ENCODE measurements around the gene CUBN.

DNA sequence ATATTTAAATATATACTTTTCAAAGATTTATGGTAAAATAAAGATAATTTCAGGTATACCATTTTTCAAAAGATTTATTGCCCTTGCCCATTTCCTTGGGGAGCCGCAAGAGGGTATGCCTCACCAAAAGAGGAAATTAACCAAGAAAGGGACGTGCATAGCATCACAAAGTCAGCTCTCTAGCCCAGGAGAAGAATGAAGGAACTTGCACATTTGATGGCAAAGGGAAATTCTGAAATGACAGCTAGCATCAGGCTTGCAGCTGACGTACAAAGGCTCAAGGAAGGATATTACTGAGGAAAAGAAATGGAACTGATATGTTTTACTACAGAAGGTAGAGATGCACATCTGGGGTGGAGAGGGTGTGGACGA lies 218.8 kb downstream of the CUBN start:
- TF ChIP-seq CTCF (IDR thresholded peaks at IDR 0.05), result no peak
- no peak for TF ChIP-seq POLR2A (IDR thresholded peaks at IDR 0.05)
